GM19193 (cell line): ENCODE measurements around the gene ACTA1.

Source experiments
- POLR2A ChIP-seq: IDR thresholded peaks from 4 replicates; pipeline ENCODE4 v1.6.1; 2011; ENCODE audit not compliant: insufficient read depth, insufficient read length; ENCODE audit errors: extremely low read depth

Gene ACTA1

DNA sequence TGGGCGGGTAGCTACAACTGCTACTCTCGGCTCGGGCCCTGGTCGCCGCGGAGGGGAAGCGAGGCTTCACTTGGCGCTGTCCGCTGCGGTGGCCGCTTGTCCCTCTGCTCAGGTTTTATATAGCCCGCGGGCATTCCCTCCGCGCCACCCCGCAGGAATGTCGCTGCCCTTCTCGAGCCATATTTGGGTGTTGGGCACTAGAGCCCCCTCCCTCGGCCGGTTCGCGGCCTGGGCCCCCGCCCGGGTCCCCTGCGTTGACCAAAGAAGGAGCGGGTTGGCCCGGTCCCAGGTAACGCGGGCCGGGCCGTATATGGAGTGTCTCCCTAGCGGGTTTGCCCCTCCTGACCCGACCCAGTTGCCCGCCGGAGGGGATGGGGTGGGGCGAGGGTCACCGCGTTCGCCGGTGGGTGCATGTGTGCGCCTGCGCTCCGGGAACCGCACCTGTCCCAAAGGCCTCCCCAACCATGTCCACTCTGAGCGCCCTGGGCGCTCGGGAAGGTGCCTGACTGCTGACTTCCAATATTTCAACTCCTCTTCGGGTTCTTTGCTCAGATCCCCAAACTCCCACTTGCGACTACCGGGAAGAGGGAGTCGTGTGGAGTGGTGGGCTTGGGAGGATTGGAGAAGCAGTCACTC lies at the start of gene ACTA1:
Gene ACTA1, minus strand, starts transcription at position 90 of the 636 bp plus-strand sequence. CDS start 979 bp downstream, outside the sequence.
- TF ChIP-seq POLR2A, result no peak

DNA sequence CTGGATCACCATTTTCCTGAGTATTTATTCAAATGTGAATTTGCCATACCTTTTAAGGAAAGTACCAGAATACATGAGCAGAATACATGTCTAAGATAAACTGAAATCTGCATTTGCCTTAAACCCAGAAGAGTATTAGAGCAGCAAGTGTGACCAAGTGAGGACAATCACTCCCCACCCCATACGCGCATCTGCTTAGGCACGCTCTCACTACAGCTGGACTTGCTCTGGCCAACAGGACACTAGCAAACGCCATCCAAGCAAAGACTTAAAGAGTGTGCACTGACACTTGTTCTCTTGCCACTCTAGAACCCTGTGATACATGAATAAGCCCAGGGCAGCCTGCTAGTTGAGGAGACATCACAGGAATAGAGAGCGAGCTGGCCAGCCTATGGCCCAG lies 48.6 kb upstream of the ACTA1 start:
- no peak for TF ChIP-seq POLR2A

DNA sequence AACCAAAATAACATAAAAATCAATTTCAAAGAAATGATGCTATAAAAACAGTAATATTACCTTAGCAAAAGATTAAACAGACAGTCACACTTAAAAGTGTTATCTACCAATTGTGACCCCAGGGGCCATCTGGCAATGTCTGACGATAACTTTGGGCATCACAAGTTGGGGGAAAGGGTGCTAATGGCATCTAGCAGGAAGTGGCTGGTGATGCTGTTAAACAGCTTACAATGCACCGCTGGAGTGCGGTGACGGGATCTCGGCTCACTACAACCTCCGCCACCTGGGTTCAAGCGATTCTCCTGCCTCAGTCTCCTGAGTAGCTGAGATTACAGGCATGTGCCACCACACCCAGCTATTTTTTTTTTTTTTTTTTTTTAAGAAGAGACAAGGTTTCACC lies 46.6 kb upstream of the ACTA1 start:
- no peak for TF ChIP-seq POLR2A

- TF ChIP-seq POLR2A, result no peak
These were observed 45.9 kb upstream of the ACTA1 start for GRCh38 chr1:229479660-229480399.

DNA sequence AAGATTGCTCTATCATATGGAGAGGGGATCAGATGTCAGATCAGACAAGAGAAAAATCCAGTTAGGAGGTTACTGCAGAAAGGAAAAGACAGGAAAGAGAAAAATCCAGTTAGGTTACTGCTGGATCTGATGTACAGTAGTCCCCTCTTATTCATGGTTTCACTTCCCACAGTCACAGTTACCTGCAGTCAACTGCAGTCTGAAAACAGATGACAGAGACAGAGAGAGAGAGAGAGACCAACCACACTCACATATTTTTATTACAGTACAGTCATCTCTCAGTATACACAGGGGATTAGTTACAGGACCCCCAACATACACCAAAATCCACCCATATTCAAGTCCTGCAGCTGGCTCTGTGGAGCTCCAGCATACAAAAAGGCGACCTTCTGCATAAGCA lies 45.0 kb upstream of the ACTA1 start:
- no peak for TF ChIP-seq POLR2A

GRCh38 chr1:229474509-229474908 lies 40.6 kb upstream of the ACTA1 start:
- TF ChIP-seq POLR2A, result no peak

GRCh38 chr1:229471175-229471574 lies 37.3 kb upstream of the ACTA1 start:
- TF ChIP-seq POLR2A, result no peak

DNA sequence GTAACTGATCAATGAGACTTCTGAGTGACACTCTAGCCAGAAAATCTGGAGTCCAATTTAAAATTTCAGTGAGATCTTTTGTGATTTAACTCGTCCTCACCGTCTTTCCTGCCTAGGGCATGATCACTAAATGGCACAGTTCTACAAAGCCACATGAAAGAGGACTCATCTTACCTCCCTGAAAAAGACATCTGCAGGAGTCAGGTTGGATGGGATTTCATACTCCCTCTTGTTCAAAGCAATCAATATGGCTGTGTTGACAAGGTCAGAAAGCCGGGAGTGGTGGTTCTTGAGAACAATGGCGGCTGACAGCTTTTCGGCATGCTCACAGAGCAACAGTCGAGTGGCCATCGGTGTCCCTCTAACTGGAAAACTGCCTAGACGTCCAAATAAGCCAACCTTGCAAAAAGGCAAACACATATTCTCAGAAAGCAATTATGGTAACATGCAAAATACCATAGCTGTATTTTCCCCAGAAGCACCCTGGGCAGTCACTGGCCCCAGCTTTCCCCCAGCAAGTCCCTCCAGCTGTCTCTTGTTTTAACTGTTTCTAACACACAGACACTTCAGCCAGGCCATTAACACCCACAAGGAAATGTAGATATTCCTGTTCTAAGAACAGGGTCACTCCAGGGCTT lies 36.6 kb upstream of the ACTA1 start:
- no peak for TF ChIP-seq POLR2A

GRCh38 chr1:229466887-229467286 lies 33.0 kb upstream of the ACTA1 start:
- no peak for TF ChIP-seq POLR2A

DNA sequence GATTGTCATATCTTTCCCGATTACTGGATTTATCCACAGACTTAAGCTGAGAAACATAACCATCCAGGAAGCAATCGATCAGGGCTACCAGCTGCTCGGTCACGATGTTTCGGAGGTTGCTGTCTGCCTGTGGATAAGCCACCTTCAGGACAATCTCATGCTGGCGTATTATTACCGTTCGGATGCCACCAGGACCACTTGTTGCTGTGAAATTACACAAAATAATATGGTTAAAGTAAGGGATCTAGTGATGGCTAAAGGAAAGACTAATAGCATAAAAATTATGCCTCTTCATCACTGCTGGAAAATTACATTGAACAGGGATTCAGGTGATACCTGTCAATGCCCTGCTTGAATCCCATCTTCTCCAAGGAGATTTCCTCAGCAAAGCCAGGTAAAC lies 30.8 kb upstream of the ACTA1 start:
- TF ChIP-seq POLR2A, result no peak

DNA sequence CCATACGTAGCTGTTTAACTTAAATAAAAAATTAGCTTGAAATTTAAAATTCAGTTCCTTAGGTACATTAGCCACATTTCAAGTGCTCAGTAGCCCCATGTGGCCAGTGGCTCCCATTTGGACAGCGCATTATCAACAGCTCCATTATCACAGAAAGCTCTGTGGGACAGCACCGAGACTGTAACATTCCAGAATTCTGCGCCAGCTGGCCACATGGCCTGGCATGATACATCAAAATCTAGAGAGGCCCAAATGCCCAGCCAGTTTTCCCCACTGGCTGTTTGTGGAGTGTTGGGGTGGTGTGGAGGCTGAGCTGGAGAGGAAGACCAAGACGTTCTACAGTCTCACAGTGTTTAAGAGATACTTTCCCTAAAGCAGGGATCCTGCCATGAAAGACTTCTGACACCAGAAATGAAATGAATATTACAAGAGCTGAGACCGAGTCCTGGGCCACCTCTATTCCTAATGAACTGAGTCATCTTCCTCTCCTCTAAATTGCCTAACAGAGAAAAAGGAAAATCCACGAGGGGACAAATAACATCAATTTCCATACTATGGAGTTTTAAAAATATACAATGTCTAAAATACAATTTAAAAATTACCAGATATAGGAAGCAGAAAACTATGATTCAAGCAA lies 27.3 kb upstream of the ACTA1 start:
- no peak for TF ChIP-seq POLR2A

DNA sequence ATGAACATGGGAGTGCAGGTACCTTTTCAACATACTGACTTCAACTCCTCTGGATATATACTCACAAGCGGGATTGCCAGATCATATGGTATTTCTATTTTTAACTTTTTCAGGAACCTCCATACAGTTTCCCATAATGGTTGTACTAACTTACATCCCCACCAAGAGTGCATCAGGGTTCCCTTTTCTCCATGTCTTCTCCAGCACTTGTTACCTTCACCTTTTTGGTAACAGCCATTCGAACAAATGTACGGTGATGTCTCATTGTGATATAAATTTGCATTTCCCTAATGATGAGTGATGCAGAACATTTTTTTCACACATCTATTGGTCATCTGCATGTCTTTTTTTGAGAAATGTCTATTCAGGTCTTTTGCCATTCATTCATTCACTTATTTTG lies 25.9 kb upstream of the ACTA1 start:
- TF ChIP-seq POLR2A, result no peak

DNA sequence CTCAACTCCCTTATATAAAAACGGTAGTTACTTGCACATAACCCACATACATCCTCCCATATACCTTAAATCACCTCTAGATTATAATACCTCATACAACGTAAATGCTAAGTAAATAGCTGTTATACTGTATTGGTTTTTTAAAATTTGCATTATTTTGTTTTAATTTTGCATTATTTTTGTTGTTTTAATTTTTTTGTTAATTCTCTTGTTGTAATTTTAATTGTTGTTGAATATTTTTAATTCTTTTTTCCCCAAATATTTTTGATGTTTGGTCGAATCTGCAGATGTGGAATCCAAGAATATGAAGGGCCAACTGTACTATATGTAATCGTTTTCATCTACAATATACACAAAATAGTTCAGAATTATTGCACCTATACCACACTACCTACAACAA lies 23.5 kb upstream of the ACTA1 start:
- TF ChIP-seq POLR2A, result no peak

DNA sequence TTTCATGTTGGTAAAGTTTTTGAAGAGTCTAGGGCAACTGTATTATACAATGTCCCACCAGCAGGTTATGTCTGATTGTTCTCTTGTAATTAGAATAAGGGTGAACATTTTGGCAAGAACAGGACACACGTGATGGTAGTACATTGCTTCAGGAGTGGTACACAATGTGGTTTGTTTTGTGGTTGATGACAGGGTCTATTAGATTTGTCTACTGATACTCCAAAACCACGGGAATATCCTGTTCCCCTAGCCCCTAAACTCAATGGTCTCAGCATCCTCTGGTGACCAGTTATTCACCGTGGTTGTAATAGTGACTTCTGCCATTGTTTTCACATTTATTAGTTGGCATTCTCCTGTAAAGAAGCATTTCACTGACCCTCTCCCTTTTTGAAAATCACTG lies 22.1 kb upstream of the ACTA1 start:
- no peak for TF ChIP-seq POLR2A

- TF ChIP-seq POLR2A, result no peak
These were observed 20.2 kb upstream of the ACTA1 start for GRCh38 chr1:229454056-229454455.

GRCh38 chr1:229452956-229453801 lies 19.3 kb upstream of the ACTA1 start:
- no peak for TF ChIP-seq POLR2A

DNA sequence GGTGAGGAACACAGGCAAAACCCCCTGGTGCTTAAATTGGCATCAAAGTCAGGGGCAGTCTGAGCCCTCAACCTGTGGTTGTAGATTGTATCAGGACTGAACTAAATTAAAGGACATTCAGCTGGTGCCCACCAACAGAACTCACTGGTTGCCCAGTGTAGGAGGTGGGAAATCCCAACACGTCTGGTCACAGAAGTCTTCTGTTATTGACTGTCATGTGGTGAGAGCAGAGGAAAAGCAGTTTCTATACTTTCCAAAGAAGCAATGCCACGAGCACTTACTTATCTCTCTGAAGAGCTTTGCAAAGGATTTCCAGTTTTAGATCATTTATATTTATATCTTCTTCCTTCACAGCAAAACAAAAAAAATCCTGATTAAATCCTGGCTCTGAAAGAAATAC lies 15.0 kb upstream of the ACTA1 start:
- no peak for TF ChIP-seq POLR2A
